Activated gamma-delta T cell (primary cell): ENCODE results near the gene RNU6-9.
"Not testable (repeated sequence)": the region's sequence is repeated elsewhere in the genome, so short reads cannot be mapped to it uniquely, and the experiment has no call there.

Source experiments
- DNase-seq: peaks from one replicate; lab custom pipeline; 2025; lab: John Stamatoyannopoulos, UW

Gene RNU6-9

GRCh38 chr19:878751-879561, 14.3 kb upstream of the RNU6-9 start:
- DNase-seq: not testable (repeated sequence)

DNA sequence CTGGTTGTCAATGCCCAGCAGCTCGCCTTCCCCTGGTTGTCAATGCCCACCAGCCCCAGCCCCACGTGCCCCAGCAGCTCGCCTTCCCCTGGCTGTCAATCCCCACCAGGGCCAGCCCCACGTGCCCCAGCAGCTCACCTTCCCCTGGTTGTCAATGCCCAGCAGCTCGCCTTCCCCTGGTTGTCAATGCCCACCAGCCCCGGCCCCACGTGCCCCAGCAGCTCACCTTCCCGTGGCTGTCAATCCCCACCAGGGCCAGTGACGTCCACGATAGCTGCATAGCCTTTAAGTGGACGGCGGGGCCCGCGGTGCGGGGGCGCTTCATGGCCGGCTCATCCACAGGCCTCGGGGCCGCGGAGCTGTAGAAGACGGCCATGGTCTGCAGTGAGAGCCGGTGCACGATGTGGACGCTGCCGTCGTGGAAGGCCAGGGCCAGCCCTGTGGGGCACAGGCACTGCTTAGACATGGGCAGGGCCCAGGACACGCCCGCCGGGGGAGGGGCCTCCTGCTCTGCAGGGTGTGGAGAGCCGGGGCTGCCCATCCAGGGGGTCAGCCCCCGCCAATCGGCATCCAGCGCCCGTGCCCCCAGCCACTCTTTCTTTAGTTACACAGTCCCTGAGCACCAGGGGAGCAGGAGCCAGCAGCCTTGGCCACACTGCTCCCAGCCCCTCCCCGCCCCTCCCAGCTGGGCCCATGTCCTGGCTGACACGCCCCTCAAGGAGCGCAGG, 13.4 kb upstream of the RNU6-9 start:
- DNase-seq: no peak

- no peak for DNase-seq
Measured at GRCh38 chr19:881385-882071, 11.8 kb upstream of the RNU6-9 start.

DNA sequence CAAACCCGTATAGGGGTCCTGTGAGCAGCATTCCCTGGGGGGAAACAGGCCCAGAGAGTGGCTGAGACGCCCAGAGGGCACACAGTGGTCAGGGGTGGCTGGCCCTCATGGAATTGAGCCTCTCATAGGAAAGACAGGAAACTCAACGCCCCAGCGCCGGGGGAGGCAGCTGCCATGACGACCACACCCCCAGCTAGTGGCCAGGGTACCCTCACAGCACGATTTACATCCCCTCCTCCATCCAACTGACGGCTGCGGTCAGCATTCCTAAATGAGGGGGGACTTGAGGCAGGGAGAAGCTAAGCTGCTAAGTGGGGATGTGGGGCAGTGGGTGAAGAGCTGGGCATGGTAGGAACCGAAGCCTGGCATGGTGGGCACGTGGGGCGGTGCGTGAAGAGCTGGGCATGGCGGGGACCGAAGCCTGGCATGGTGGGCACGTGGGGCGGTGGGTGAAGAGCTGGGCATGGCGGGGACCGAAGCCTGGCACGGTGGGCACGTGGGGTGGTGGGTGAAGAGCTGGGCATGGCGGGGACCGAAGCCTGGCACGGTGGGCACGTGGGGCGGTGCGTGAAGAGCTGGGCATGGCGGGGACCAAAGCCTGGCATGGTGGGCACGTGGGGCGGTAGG, 10.3 kb upstream of the RNU6-9 start:
- no peak for DNase-seq

DNA sequence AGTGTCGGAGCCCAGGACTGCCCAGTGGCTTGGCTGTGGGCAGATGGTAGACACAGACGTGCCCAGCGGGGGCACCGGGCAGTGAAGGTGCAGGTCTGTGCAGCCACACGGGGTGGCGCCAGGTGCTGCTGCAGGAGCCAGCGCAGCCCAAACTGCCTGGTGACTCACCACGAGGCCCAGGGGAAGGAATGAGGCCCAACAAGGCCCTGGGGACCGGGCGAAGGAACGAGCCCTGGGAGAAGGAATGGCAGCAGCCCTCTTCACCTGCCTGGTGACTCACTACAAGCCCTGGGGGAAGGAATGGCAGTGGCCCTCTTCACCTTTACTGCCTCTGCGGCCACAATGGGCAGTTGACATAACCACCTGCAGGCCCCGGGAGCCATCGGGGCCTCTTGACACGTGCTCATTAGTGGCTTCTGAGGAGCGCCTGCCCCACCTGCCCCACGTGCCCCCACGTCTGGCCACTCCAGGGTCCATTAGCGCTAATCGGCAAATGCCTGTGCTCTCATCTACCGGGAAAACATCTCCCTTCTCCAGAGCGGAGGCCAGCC, 9.5 kb upstream of the RNU6-9 start:
- no peak for DNase-seq

- DNase-seq: no peak
Measured at GRCh38 chr19:884420-885211, 8.7 kb upstream of the RNU6-9 start.

DNA sequence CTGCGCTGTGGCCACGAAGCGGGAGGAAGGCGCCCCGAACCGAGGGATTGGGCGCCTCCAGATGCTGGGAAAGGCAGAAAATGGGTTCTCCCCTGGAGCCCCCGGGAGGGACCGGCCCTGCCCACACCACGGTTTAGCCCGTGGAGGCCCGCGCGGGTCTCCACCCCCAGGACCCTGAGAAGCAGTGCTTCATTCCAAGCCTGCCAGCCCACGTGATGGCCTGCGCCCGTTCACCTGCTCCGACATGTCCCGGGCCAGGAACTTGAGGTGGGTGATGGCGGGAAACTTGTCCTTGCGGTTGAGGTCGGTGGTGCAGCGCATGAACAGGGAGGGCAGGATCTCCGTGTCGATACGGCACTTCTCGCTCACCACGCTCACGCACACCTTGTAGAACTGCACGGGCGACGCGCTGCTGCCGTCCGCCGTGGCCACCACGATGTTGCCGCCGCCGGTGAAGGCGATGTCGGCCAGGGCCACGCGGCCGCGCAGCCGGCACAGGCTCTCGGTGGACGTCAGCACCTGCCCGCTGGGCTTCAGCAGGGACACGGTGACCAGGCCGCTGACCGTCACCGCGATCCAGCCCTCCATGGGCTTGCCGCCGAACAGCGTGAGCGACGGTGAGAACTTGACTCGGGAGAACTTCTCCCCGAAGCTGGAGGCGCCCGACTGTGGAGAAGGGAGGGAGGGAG, 7.6 kb upstream of the RNU6-9 start:
- DNase-seq: no peak

GRCh38 chr19:887072-887471, 6.2 kb upstream of the RNU6-9 start:
- DNase-seq: no peak

- no peak for DNase-seq
Measured at GRCh38 chr19:887599-887998, 5.7 kb upstream of the RNU6-9 start.

GRCh38 chr19:888581-889385, 4.5 kb upstream of the RNU6-9 start:
- DNase-seq: no peak

DNA sequence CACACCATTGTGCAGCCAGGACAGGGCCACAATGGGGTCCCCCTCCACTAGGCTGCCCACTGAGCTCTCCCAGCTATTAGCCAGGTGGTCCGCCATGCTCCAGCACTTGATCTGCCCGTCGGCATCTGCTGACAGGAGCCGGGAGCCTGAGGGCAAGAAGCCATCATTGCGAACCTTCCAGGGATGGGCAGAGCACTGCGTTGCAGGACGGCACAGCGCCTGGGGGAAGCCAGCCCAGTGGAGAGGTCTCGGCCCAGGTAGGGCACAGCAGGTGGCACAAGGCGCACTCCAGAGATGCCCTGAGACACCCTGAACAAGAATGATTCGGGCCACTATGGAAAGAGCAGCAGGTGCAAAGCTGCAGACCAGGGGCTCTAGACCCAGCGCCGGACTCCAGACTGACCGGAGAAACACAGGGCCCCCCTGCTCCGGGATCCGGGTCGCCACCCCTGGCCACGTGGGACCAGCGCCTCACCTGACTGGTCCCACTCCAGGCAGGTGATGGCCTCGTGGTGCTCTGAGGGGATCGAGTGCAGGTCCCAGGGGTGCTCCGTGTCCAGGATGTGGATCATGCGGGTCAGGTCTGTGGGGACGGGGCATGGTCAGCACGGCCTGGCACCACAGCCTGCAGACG, 3.5 kb upstream of the RNU6-9 start:
- no peak for DNase-seq

DNA sequence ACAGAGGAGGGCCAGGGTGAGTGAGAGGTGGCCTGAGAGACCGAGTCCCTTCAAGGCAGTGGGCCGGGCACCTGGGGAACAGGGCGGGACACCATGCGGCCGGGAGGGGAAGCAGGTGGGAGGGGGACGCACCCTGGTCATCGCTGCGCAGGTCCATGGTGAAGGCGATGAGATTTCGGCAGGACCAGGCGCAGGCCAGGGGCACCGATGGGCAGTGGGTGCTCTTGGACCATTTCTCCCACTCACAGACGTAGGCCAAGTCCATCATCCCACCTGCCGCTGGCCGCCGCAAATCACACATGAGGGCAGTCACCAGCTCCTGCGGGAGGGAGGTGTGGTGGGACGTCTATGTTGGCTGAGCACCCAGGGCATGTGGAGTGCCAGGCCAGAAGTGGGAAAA, 2.5 kb upstream of the RNU6-9 start:
- no peak for DNase-seq

DNA sequence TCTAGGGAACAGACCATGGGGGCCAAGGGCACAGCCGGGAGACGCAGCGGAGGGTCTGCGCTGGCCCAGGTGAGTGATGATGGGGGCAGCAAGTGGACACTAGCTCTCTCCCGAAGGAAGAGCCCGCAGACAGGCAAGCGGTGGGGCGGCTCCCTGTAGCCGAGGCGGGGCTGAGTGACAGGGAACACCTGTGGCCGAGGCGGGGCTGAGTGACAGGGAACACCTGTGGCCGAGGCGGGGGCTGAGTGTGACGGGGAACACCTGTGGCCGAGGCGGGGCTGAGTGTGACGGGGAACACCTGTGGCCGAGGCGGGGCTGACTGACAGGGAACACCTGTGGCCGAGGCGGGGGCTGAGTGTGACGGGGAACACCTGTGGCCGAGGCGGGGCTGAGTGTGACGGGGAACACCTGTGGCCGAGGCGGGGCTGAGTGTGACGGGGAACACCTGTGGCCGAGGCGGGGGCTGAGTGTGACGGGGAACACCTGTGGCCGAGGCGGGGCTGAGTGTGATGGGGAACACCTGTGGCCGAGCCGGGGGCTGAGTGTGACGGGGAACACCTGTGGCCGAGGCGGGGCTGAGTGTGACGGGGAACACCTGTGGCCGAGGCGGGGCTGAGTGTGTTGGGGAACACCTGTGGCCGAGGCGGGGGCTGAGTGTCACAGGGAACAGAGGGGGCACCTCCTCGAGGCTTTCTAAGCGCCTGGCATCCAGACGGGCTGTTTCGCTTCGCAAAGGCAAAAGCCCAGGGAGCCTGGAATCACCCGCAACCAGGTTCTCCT, 1.7 kb upstream of the RNU6-9 start:
- not testable (repeated sequence) for DNase-seq

DNA sequence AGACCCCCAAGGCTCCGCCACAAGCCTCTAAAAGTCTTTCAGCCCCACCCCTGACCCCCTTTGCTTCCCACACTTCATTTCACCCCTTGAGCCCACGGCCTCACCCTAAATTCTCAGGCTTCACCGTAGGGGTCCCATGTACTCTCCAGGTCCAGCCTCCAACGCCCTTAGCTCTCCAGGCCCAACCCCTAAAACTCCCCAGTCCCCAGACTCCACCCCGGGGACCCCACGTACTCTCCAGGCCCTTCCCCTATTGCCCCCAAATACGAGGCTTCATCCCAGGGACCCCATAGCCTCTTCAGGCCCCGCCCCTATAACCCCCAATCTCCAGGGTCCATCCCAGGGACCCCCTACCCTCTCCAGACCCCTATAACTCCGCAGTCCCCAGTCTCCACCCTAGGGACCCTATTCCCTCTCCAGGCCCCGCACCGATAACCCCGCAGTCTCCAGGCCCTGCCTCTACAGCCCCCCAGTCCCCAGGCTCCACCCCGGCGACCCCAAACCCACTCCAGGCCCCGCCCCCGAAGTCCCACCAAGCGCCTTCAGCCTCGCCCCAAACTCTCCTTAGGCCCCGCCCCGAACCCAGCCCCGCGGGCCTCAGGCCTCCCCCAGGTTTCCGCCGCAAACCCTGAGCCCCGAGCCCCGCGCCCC, 916 bp upstream of the RNU6-9 start:
- DNase-seq: no peak

DNA sequence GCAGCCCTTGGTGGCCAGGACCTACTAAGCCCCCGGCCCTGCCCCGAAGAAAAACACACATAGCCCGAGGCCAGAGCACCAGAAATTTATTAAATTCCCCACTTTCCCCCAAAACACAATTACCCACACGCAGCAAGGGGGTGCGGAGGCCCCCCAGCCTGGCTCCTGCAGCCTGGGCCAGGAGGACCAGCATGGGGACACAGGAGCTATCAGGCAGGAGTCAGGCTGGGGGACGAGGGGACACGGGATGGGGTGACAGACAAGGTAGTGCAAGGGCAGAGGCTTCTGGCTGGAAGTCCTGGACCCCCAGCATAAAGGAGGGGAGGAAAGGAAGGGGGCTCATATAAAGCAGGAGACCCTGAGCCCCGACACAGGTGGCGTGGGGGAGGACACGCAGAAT, 3.1 kb downstream of the RNU6-9 start:
- DNase-seq: no peak

DNA sequence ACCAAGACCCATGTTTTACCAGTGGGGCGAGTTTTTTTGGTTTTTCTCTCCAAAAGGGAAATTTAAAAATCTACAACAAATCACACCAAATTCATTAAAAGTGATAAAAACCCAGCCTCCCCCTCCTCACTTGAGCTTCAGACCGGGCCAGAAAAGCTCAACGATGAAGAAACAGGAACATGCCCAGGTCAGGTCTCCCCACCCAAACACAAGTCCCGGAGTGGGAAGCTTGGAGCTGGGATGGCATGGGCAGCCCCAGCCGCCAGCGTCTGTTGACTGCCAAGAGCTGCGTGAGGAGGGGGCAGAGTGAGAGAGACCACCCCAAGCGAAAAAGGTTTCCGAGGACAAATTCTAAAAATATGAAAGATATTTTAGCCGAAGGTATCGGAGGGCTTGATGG, 3.7 kb downstream of the RNU6-9 start:
- DNase-seq: no peak

- no peak for DNase-seq
Measured at GRCh38 chr19:897442-898039, 4.3 kb downstream of the RNU6-9 start.

- no peak for DNase-seq
Measured at GRCh38 chr19:898663-899062, 5.4 kb downstream of the RNU6-9 start.
